Endothelial cell of umbilical vein (primary cell): ENCODE measurements around the gene CDC42BPB.

Source experiments
- CTCF ChIP-seq, 2 donors: IDR thresholded peaks; 1 replicate in 1 of 2; 2 replicates in 1 of 2; pipeline ENCODE4 v1.5.1; 2011; ENCODE audit warnings: low read length in 2 of 2, mild to moderate bottlenecking in 2 of 2, moderate library complexity in 2 of 2, control low read depth in 1 of 2, inconsistent platforms in 1 of 2, low read depth in 1 of 2; ENCODE audit not compliant: insufficient read depth in 1 of 2; ENCODE audit errors: extremely low read depth in 1 of 2
- EZH2 ChIP-seq: IDR thresholded peaks from 2 replicates; pipeline ENCODE4 v1.6.1; 2012; ENCODE audit warnings: borderline replicate concordance, low read depth, mild to moderate bottlenecking, moderate library complexity, low read length, inconsistent platforms; ENCODE audit not compliant: severe bottlenecking
- FOS ChIP-seq: IDR thresholded peaks from 2 replicates; pipeline ENCODE4 v1.6.1; 2011; ENCODE audit warnings: mild to moderate bottlenecking, low read length, moderate library complexity, borderline replicate concordance; ENCODE audit not compliant: insufficient read depth
- JUN ChIP-seq: IDR thresholded peaks from 2 replicates; pipeline ENCODE4 v1.6.1; 2011; ENCODE audit warnings: borderline replicate concordance, low read depth; ENCODE audit not compliant: insufficient read length, insufficient read depth
- POLR2A ChIP-seq: IDR thresholded peaks from 2 replicates; pipeline ENCODE4 v1.6.1; 2012; ENCODE audit warnings: low read depth, mild to moderate bottlenecking, control low read depth, low read length
- POLR2AphosphoS5 ChIP-seq: IDR thresholded peaks from 2 replicates; pipeline ENCODE4 v1.6.1; 2012; ENCODE audit warnings: low read depth, mild to moderate bottlenecking, control low read depth, low read length, moderate library complexity; ENCODE audit not compliant: insufficient read depth

DNA sequence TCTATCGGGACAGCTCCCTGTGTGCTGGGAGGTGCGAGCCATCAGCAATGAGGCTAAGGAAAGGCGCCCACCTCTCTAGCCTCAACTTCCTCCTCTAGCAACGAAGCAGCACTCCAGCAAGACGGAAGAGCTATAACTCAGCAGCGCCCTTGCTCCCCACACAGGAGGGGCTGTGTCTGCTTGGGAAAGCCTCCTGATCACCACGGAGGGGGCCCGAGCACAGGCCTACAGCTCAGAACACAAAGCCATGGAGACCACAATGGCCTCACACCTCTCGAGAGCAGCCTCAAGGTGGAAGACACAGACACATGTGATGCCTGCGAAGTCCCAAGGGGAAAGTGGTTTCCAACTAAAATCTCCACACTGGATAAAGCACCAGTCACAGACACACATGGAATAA, 60.4 kb downstream of the CDC42BPB start:
- TF ChIP-seq CTCF (IDR thresholded peaks at IDR 0.05; ENCODE audit: extremely low read depth in 1 of 2, insufficient read depth in 1 of 2, low read depth in 1 of 2, low read length in 2 of 2) (no peak), POLR2A (no peak), FOS (no peak), JUN (no peak), EZH2 (no peak), POLR2AphosphoS5 (no peak)
